Activated naive CD8-positive, alpha-beta T cell treated with anti-CD3 and anti-CD28 coated beads, Interleukin-2, amount 10 ng/mL, durations not matched to agents 7 days and 5 days (primary cell): ENCODE measurements around the gene CHRDL2. TPM values are rescaled to one million over a fixed set of nuclear protein-coding genes. Genes with fewer than 3 reads are reported as not detected.
"Not testable (repeated sequence)": the region's sequence is repeated elsewhere in the genome, so short reads cannot be mapped to it uniquely, and the experiment has no call there.

Experiments
- ATAC-seq: fragments of 150-1000 bp; cut with Tn5 transposase; one replicate; pipeline ENCODE4 v1.10.0; 2021; ENCODE audit warnings: low read depth, moderate library complexity
- POLR2A ChIA-PET: fragments of 350-600 bp; sonication (Branson Sonifier 250); formaldehyde crosslinking; loops from one replicate; lab custom pipeline; 2021; ENCODE audit warnings: antibody characterized with exemption; lab: Charles Lee
- DNase-seq: peaks from one replicate; pipeline ENCODE4 v3.0.0; 2021
- H3K27ac Mint-ChIP-seq: one replicate; pipeline ENCODE4 v1.8.0; 2022; ENCODE audit warnings: mild to moderate bottlenecking, mixed read lengths
- H3K27me3 Mint-ChIP-seq: one replicate; pipeline ENCODE4 v1.8.0; 2022; ENCODE audit warnings: mild to moderate bottlenecking, moderate library complexity, mixed read lengths
- H3K36me3 Mint-ChIP-seq: one replicate; pipeline ENCODE4 v1.8.0; 2021; ENCODE audit warnings: mild to moderate bottlenecking, mixed read lengths
- H3K4me1 Mint-ChIP-seq: one replicate; pipeline ENCODE4 v1.8.0; 2021; ENCODE audit warnings: mixed read lengths
- H3K4me3 Mint-ChIP-seq: one replicate; pipeline ENCODE4 v1.8.0; 2022; ENCODE audit warnings: mild to moderate bottlenecking, moderate library complexity, mixed read lengths
- H3K9me3 Mint-ChIP-seq: one replicate; pipeline ENCODE4 v1.8.0; 2021; ENCODE audit warnings: mixed read lengths
- total RNA-seq, 2 experiments: library from RNA; stranded (reverse); gene quantifications; one replicate each; pipeline ENCODE4 v1.2.3, GENCODE V29; 2021

CHRDL2 gene
- total RNA-seq, 2 experiments from 2014 or later, result not detected

GRCh38 chr11:74673693-74674360 lies 57.4 kb downstream of the CHRDL2 start:
- peaks cover 2% of the 10 kb centered on the region for H3K36me3 Mint-ChIP-seq
- H3K4me1 Mint-ChIP-seq, result peaks cover 2% of the 10 kb centered on the region
- DNase-seq (no peak), ATAC-seq (no peak)
- no peaks in the 10 kb centered on the region for H3K27me3 Mint-ChIP-seq
- no peak overlapping the region for H3K27ac Mint-ChIP-seq
- POLR2A ChIA-PET, result no interaction called here
- no peak overlapping the region for H3K4me3 Mint-ChIP-seq
- H3K9me3 Mint-ChIP-seq, result no peaks in the 10 kb centered on the region

GRCh38 chr11:74672956-74673692 lies 58.1 kb downstream of the CHRDL2 start:
- no peaks in the 10 kb centered on the region for H3K9me3 Mint-ChIP-seq
- no peak overlapping the region for H3K27ac Mint-ChIP-seq
- DNase-seq (no peak), ATAC-seq (no peak)
- peaks cover 2% of the 10 kb centered on the region for H3K4me1 Mint-ChIP-seq
- POLR2A ChIA-PET, result no interaction called here
- no peaks in the 10 kb centered on the region for H3K27me3 Mint-ChIP-seq
- no peak overlapping the region for H3K4me3 Mint-ChIP-seq
- H3K36me3 Mint-ChIP-seq, result peaks cover 2% of the 10 kb centered on the region

- H3K9me3 Mint-ChIP-seq, result no peaks in the 10 kb centered on the region
- DNase-seq, result no peak
- no peak overlapping the region for H3K4me3 Mint-ChIP-seq
- POLR2A ChIA-PET, result no interaction called here
- ATAC-seq, result no peak
- H3K27me3 Mint-ChIP-seq, result no peaks in the 10 kb centered on the region
- no peak overlapping the region for H3K27ac Mint-ChIP-seq
- H3K4me1 Mint-ChIP-seq, result peaks cover 2% of the 10 kb centered on the region
- peaks cover 2% of the 10 kb centered on the region for H3K36me3 Mint-ChIP-seq
Observed at GRCh38 chr11:74672332-74672955, 58.8 kb downstream of the CHRDL2 start.

- H3K4me1 Mint-ChIP-seq, result peaks cover 2% of the 10 kb centered on the region
- DNase-seq, result no peak
- H3K27me3 Mint-ChIP-seq, result no peaks in the 10 kb centered on the region
- POLR2A ChIA-PET, result no interaction called here
- H3K36me3 Mint-ChIP-seq, result peaks cover 2% of the 10 kb centered on the region
- H3K27ac Mint-ChIP-seq, result no peak overlapping the region
- no peak overlapping the region for H3K4me3 Mint-ChIP-seq
- no peak for ATAC-seq
- no peaks in the 10 kb centered on the region for H3K9me3 Mint-ChIP-seq
Observed at GRCh38 chr11:74671520-74672196, 59.6 kb downstream of the CHRDL2 start.

- H3K4me3 Mint-ChIP-seq, result no peak overlapping the region
- no peaks in the 10 kb centered on the region for H3K9me3 Mint-ChIP-seq
- H3K27me3 Mint-ChIP-seq, result no peaks in the 10 kb centered on the region
- no peak for ATAC-seq
- peaks cover 2% of the 10 kb centered on the region for H3K4me1 Mint-ChIP-seq
- H3K36me3 Mint-ChIP-seq, result peaks cover 2% of the 10 kb centered on the region
- DNase-seq, result no peak
- H3K27ac Mint-ChIP-seq, result no peak overlapping the region
- POLR2A ChIA-PET, result no interaction called here
Observed at GRCh38 chr11:74670171-74670570, 61.1 kb downstream of the CHRDL2 start.

- no peaks in the 10 kb centered on the region for H3K27me3 Mint-ChIP-seq
- H3K4me3 Mint-ChIP-seq, result no peak overlapping the region
- POLR2A ChIA-PET, result no interaction called here
- no peaks in the 10 kb centered on the region for H3K9me3 Mint-ChIP-seq
- H3K27ac Mint-ChIP-seq, result no peak overlapping the region
- ATAC-seq (no peak), DNase-seq (no peak)
- H3K4me1 Mint-ChIP-seq, result peaks cover 2% of the 10 kb centered on the region
- H3K36me3 Mint-ChIP-seq, result peaks cover 2% of the 10 kb centered on the region
Observed at GRCh38 chr11:74669211-74670160, 61.7 kb downstream of the CHRDL2 start.

- ATAC-seq, result no peak
- Mint-ChIP-seq H3K27me3 (no peaks in the 10 kb centered on the region), H3K4me1 (no peaks in the 10 kb centered on the region), H3K27ac (no peak overlapping the region), H3K36me3 (peaks cover 33% of the 10 kb centered on the region), H3K9me3 (peaks cover 1% of the 10 kb centered on the region), H3K4me3 (no peak overlapping the region)
- no peak for DNase-seq
- POLR2A ChIA-PET, result no interaction called here
Observed at GRCh38 chr11:74663315-74663714, 67.9 kb downstream of the CHRDL2 start.

- Mint-ChIP-seq H3K4me1 (no peaks in the 10 kb centered on the region), H3K27ac (no peak overlapping the region), H3K27me3 (no peaks in the 10 kb centered on the region), H3K36me3 (peaks cover 39% of the 10 kb centered on the region), H3K9me3 (peaks cover 5% of the 10 kb centered on the region), H3K4me3 (no peak overlapping the region)
- no peak for DNase-seq
- ATAC-seq, result no peak
- POLR2A ChIA-PET, result no interaction called here
Observed at GRCh38 chr11:74662487-74663103, 68.6 kb downstream of the CHRDL2 start.

GRCh38 chr11:74659124-74659523 lies 72.1 kb downstream of the CHRDL2 start:
- POLR2A ChIA-PET, ATAC-seq, H3K9me3 Mint-ChIP-seq, DNase-seq, H3K4me3 Mint-ChIP-seq, H3K4me1 Mint-ChIP-seq, H3K27ac Mint-ChIP-seq, H3K27me3 Mint-ChIP-seq: not testable (repeated sequence)
- peaks cover 58% of the 10 kb centered on the region for H3K36me3 Mint-ChIP-seq

GRCh38 chr11:74654976-74655375 lies 76.2 kb downstream of the CHRDL2 start:
- POLR2A ChIA-PET, result no interaction called here
- Mint-ChIP-seq H3K36me3 (peaks cover 76% of the 10 kb centered on the region), H3K4me1 (no peaks in the 10 kb centered on the region), H3K4me3 (no peak overlapping the region), H3K27ac (no peak overlapping the region), H3K9me3 (peaks cover 5% of the 10 kb centered on the region), H3K27me3 (no peaks in the 10 kb centered on the region)
- DNase-seq (no peak), ATAC-seq (no peak)

- POLR2A ChIA-PET, result no interaction called here
- H3K36me3 Mint-ChIP-seq, result peaks cover 57% of the 10 kb centered on the region
Observed at GRCh38 chr11:74650498-74650897, 80.7 kb downstream of the CHRDL2 start.

GRCh38 chr11:74648894-74649293 lies 82.3 kb downstream of the CHRDL2 start:
- no peak for ATAC-seq
- H3K4me1 Mint-ChIP-seq, result no peaks in the 10 kb centered on the region
- H3K9me3 Mint-ChIP-seq, result no peaks in the 10 kb centered on the region
- DNase-seq, result no peak
- no peak overlapping the region for H3K27ac Mint-ChIP-seq
- POLR2A ChIA-PET, result no interaction called here
- no peaks in the 10 kb centered on the region for H3K27me3 Mint-ChIP-seq
- no peak overlapping the region for H3K4me3 Mint-ChIP-seq
- peaks cover 53% of the 10 kb centered on the region for H3K36me3 Mint-ChIP-seq

More at GRCh38 chr11:74650498-74650897, 80.7 kb downstream of the CHRDL2 start:
- no peaks in the 10 kb centered on the region for H3K27me3 Mint-ChIP-seq
- no peaks in the 10 kb centered on the region for H3K4me1 Mint-ChIP-seq
- DNase-seq (no peak), ATAC-seq (no peak)
- H3K4me3 Mint-ChIP-seq, result no peak overlapping the region
- H3K9me3 Mint-ChIP-seq, result no peaks in the 10 kb centered on the region
- no peak overlapping the region for H3K27ac Mint-ChIP-seq
